Activated CD4-positive, alpha-beta T cell treated with anti-CD3 and anti-CD28 coated beads, Interleukin-2, Interleukin-6, amounts not matched to agents 100 ng/mL and 50 ng/mL, durations not matched to agents 16 hours and 8 hours (primary cell): Measurements from ENCODE around the gene ATRNL1.

Source experiments
- DNase-seq: peaks from one replicate; pipeline ENCODE4 v3.0.0-alpha.2; 2020

The ATRNL1 gene

GRCh38 chr10:115093286-115093775, at the start of gene ATRNL1:
TSS of gene ATRNL1 (plus strand) at chr10:115093365. CDS start at chr10:115093751, 386 bp downstream.
- DNase-seq = no peak

GRCh38 chr10:115043719-115044118, 49.4 kb upstream of the ATRNL1 start:
- no peak for DNase-seq

- no peak for DNase-seq
Measured at GRCh38 chr10:115044891-115045290, 48.3 kb upstream of the ATRNL1 start.

GRCh38 chr10:115045499-115045898, 47.7 kb upstream of the ATRNL1 start:
- no peak for DNase-seq

- no peak for DNase-seq
Measured at GRCh38 chr10:115046686-115047236, 46.4 kb upstream of the ATRNL1 start.

- no peak for DNase-seq
Measured at GRCh38 chr10:115047705-115048104, 45.5 kb upstream of the ATRNL1 start.

- no peak for DNase-seq
Measured at GRCh38 chr10:115049318-115049717, 43.8 kb upstream of the ATRNL1 start.

GRCh38 chr10:115049960-115050359, 43.2 kb upstream of the ATRNL1 start:
- no peak for DNase-seq

- no peak for DNase-seq
Measured at GRCh38 chr10:115050375-115051010, 42.7 kb upstream of the ATRNL1 start.

GRCh38 chr10:115051216-115051615, 41.9 kb upstream of the ATRNL1 start:
- DNase-seq = no peak

GRCh38 chr10:115052226-115052625, 40.9 kb upstream of the ATRNL1 start:
- no peak for DNase-seq

- no peak for DNase-seq
Measured at GRCh38 chr10:115052728-115053127, 40.4 kb upstream of the ATRNL1 start.

GRCh38 chr10:115056186-115056585, 37.0 kb upstream of the ATRNL1 start:
- no peak for DNase-seq

GRCh38 chr10:115059301-115059898, 33.8 kb upstream of the ATRNL1 start:
- no peak for DNase-seq

- no peak for DNase-seq
Measured at GRCh38 chr10:115063701-115064658, 29.2 kb upstream of the ATRNL1 start.

- DNase-seq = no peak
Measured at GRCh38 chr10:115065801-115066200, 27.4 kb upstream of the ATRNL1 start.

GRCh38 chr10:115066528-115066927, 26.6 kb upstream of the ATRNL1 start:
- DNase-seq = no peak

GRCh38 chr10:115073796-115074195, 19.4 kb upstream of the ATRNL1 start:
- DNase-seq = no peak

- no peak for DNase-seq
Measured at GRCh38 chr10:115082506-115082905, 10.7 kb upstream of the ATRNL1 start.

- DNase-seq = no peak
Measured at GRCh38 chr10:115084277-115084850, 8.8 kb upstream of the ATRNL1 start.

GRCh38 chr10:115091161-115091560, 2.0 kb upstream of the ATRNL1 start:
- no peak for DNase-seq

- DNase-seq = no peak
Measured at GRCh38 chr10:115092258-115092554, 959 bp upstream of the ATRNL1 start.
